Gastroesophageal sphincter (tissue), 3 donors: ENCODE measurements around the gene DAP.

ENCODE experiments used
- EP300 ChIP-seq: sonication (generic); formaldehyde crosslinking; IDR thresholded peaks from one replicate; pipeline ENCODE4 v1.6.1; 2017; ENCODE audit warnings: antibody characterized with exemption, mild to moderate bottlenecking
- POLR2A ChIP-seq, 2 donors: fragments of 450-650 bp; IDR thresholded peaks; one replicate each; pipeline ENCODE4 v1.6.1; 2017; ENCODE audit warnings: antibody characterized with exemption in 2 of 2, mild to moderate bottlenecking in 2 of 2, moderate library complexity in 1 of 2
- POLR2AphosphoS5 ChIP-seq: sonication (generic); formaldehyde crosslinking; IDR thresholded peaks from one replicate; pipeline ENCODE4 v1.6.1; 2017; ENCODE audit warnings: antibody characterized with exemption
- TF ChIP-seq, protein P1 (sequence below), 4 experiments: fragments of 200-600 bp in 2 of 4; fragments of 450-650 bp in 2 of 4; sonication (generic) in 1 of 4; IDR thresholded peaks; one replicate each; pipeline ENCODE4 v1.5.1; 2017 to 2019; ENCODE audit warnings: antibody characterized with exemption in 4 of 4, mild to moderate bottlenecking in 2 of 4, moderate library complexity in 2 of 4

DNA sequence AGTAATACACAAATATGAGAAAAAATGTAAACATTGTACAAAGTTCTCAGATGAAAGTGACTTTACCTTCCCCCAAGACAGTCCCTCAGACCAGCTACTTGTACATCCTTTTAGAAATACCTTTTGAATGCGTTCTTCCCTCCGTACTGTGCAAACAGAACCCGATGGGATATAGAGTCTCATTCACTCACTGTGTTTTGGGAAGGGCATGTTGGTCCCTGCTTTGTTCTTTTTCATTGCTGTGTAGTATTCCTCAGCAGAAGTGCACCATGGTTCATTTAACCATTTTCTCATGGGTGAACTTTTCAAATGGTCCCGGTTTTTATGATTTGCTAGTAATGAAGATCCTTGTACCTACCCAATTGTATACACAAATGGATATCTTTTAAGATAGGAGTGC is 102.8 kb downstream of the DAP start:
- TF ChIP-seq, protein P1, sequence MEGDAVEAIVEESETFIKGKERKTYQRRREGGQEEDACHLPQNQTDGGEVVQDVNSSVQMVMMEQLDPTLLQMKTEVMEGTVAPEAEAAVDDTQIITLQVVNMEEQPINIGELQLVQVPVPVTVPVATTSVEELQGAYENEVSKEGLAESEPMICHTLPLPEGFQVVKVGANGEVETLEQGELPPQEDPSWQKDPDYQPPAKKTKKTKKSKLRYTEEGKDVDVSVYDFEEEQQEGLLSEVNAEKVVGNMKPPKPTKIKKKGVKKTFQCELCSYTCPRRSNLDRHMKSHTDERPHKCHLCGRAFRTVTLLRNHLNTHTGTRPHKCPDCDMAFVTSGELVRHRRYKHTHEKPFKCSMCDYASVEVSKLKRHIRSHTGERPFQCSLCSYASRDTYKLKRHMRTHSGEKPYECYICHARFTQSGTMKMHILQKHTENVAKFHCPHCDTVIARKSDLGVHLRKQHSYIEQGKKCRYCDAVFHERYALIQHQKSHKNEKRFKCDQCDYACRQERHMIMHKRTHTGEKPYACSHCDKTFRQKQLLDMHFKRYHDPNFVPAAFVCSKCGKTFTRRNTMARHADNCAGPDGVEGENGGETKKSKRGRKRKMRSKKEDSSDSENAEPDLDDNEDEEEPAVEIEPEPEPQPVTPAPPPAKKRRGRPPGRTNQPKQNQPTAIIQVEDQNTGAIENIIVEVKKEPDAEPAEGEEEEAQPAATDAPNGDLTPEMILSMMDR (IDR thresholded peaks at IDR 0.05), result no peak
- TF ChIP-seq POLR2A (IDR thresholded peaks at IDR 0.05), result no peak
- TF ChIP-seq POLR2AphosphoS5, result no peak
- no peak for TF ChIP-seq EP300
